Smooth muscle cell (in vitro differentiated cells): ENCODE data around the gene PHYH. TPM values are rescaled to one million over a fixed set of nuclear protein-coding genes. Genes with fewer than 3 reads are reported as not detected.

Experiments used
- DNase-seq: peaks from one replicate; lab custom pipeline; 2025; ENCODE audit not compliant: unreplicated experiment; lab: John Stamatoyannopoulos, UW
- H2AFZ ChIP-seq: fragments of 200-600 bp; sonication (generic); 2 replicates; pipeline ENCODE4 v1.6.0; 2016; ENCODE audit warnings: antibody characterized with exemption, low read depth, mild to moderate bottlenecking
- H3F3A ChIP-seq: fragments of 200-600 bp; sonication (generic); 2 replicates; pipeline ENCODE4 v1.6.0; 2017; ENCODE audit warnings: antibody characterized with exemption, low read depth
- H3K27ac ChIP-seq: fragments of 200-600 bp; sonication (generic); 2 replicates; pipeline ENCODE4 v1.5.1; 2016; ENCODE audit warnings: low read depth, mild to moderate bottlenecking
- H3K27me3 ChIP-seq: fragments of 200-600 bp; sonication (generic); 2 replicates; pipeline ENCODE4 v1.6.1; 2016; ENCODE audit warnings: low read depth, mild to moderate bottlenecking
- H3K36me3 ChIP-seq: fragments of 200-600 bp; sonication (generic); 2 replicates; pipeline ENCODE4 v1.5.1; 2016; ENCODE audit warnings: low read depth
- H3K4me1 ChIP-seq: fragments of 200-600 bp; sonication (generic); 2 replicates; pipeline ENCODE4 v1.5.1; 2016; ENCODE audit warnings: low read depth
- H3K4me2 ChIP-seq: fragments of 200-600 bp; sonication (generic); 2 replicates; pipeline ENCODE4 v1.6.0; 2016; ENCODE audit warnings: mild to moderate bottlenecking
- H3K4me3 ChIP-seq: fragments of 200-600 bp; sonication (generic); 2 replicates; pipeline ENCODE4 v1.5.1; 2016; ENCODE audit warnings: mild to moderate bottlenecking
- H3K79me2 ChIP-seq: fragments of 200-600 bp; sonication (generic); 2 replicates; pipeline ENCODE4 v1.6.0; 2016; ENCODE audit warnings: low read depth, mild to moderate bottlenecking
- H3K9ac ChIP-seq: fragments of 200-600 bp; sonication (generic); 2 replicates; pipeline ENCODE4 v1.6.0; 2016; ENCODE audit warnings: low read depth
- H3K9me3 ChIP-seq: fragments of 200-600 bp; sonication (generic); replicated peaks from 2 replicates; pipeline ENCODE4 v1.5.1; 2016; ENCODE audit warnings: low read depth
- H4K20me1 ChIP-seq: fragments of 200-600 bp; sonication (generic); 2 replicates; pipeline ENCODE4 v1.6.0; 2016; ENCODE audit warnings: low read depth
- WGBS: methylation state at CpG from one replicate; pipeline ENCODE4 v1.1.7; 2016; ENCODE audit warnings: low lambda C conversion rate; 5-methylcytosine and 5-hydroxymethylcytosine counted together
- polyA plus RNA-seq: library from polyadenylated mRNA; unstranded; fragments of >200 nt; fragmentation: Nextera tagmentation; extraction: Ambion mirVana; gene quantifications from 2 replicates; pipeline ENCODE4 v1.2.1, GENCODE V29; 2016
- total RNA-seq: library from RNA; depleted of rRNA; stranded (reverse); fragments of >200 nt; gene quantifications from 2 replicates; pipeline ENCODE4 v1.2.3, GENCODE V29; 2014
- TF ChIP-seq, protein P1 (sequence below): fragments of 200-600 bp; sonication (generic); IDR thresholded peaks from 2 replicates; pipeline ENCODE4 v1.5.1; 2017; ENCODE audit warnings: borderline replicate concordance, mild to moderate bottlenecking, antibody characterized with exemption; ENCODE audit not compliant: insufficient read depth, poor library complexity, severe bottlenecking

PHYH gene
- total and polyA plus RNA-seq, 2 experiments from 2014 or later: 14.4 to 27.5 TPM

DNA sequence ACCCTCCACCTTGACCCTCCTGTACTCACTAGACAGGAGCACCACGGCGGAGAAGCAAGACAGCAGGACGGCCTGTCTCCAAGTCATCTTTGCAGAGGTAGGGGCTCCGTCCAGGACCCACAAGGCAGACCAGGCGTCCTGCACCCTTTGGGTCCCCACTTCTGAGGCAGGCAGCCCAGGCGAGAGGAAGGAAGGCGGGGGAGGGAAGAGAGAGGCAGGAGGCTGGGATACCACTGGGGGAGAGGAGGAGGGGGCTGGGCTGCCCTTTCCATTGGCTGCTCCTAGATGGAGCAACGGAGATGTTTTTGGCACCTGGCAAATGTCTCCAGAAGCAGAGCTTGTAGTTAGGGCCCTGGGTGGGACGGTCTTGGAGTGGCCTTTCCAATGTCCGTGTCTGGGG, 65.7 kb downstream of the PHYH start, which contains the start of gene UCMA:
Gene UCMA (minus strand): TSS at position 203 of the 400 bp plus-strand sequence. CDS start 116 bp downstream, at position 87.
- Histone ChIP-seq H3K9me3 (no peaks in the 10 kb centered on the region), H4K20me1 (no peaks in the 10 kb centered on the region), H3K27ac (no peak within 1 kb of the TSS), H3F3A (no peaks in the 10 kb centered on the region), H3K27me3 (no peaks in the 10 kb centered on the region), H2AFZ (no peak within 1 kb of the TSS), H3K4me1 (no peaks in the 10 kb centered on the region), H3K9ac (no peak within 1 kb of the TSS), H3K36me3 (no peaks in the 10 kb centered on the region), H3K4me3 (no peak within 1 kb of the TSS), H3K4me2 (no peak within 1 kb of the TSS), H3K79me2 (no peaks in the 10 kb centered on the region)
- 82% methylated on average over 10 of the region's 10 CpGs for WGBS
- TF ChIP-seq, protein P1, sequence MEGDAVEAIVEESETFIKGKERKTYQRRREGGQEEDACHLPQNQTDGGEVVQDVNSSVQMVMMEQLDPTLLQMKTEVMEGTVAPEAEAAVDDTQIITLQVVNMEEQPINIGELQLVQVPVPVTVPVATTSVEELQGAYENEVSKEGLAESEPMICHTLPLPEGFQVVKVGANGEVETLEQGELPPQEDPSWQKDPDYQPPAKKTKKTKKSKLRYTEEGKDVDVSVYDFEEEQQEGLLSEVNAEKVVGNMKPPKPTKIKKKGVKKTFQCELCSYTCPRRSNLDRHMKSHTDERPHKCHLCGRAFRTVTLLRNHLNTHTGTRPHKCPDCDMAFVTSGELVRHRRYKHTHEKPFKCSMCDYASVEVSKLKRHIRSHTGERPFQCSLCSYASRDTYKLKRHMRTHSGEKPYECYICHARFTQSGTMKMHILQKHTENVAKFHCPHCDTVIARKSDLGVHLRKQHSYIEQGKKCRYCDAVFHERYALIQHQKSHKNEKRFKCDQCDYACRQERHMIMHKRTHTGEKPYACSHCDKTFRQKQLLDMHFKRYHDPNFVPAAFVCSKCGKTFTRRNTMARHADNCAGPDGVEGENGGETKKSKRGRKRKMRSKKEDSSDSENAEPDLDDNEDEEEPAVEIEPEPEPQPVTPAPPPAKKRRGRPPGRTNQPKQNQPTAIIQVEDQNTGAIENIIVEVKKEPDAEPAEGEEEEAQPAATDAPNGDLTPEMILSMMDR: no peak
- no peak for DNase-seq

DNA sequence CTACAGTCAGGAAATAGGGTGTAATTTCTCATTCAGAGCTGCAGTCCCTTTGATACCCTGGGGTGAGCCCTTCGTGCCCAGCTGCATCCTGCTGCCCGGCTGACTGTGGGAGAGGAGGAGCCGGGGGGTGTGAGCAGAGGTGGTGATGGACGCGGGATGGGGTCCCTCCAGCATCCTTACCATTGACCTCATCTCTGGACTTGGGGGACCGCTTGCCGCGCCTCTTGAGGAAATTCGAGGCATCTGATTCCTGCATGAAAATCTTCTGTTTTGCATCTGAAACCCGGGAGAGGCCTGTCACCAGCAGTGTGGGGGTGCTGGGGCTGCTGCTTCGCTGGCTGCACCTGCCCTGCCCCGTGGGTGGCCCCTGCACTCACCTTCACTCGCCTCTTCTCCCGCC, 66.5 kb downstream of the PHYH start:
- DNase-seq: no peak
- TF ChIP-seq, protein P1: no peak
- Histone ChIP-seq H3K9ac (no peak overlapping the region), H4K20me1 (no peaks in the 10 kb centered on the region), H3K36me3 (no peaks in the 10 kb centered on the region), H2AFZ (no peak overlapping the region), H3F3A (no peaks in the 10 kb centered on the region), H3K4me3 (no peak overlapping the region), H3K27me3 (no peaks in the 10 kb centered on the region), H3K4me1 (no peaks in the 10 kb centered on the region), H3K4me2 (no peak overlapping the region), H3K79me2 (no peaks in the 10 kb centered on the region), H3K27ac (no peak overlapping the region), H3K9me3 (no peaks in the 10 kb centered on the region)
- 86% methylated on average over 13 of the region's 14 CpGs for WGBS

DNA sequence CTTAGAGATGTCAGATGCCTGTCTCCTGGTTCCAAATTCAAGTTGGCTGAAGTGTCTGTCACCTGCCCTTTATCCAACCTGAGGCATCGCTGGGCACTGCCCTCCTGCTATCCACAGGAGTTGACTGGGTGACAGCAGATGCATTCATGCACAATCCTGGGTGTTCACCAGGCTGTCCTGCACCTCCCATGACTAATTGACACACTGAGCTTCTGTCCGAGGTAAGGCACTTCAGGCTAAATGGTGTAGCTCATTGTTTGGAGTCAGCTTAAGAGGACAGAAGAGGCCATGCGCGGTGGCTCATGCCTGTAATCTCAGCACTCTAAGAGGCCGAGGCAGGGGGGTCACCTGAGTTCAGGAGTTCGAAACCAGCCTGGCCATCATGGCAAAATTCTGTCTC, 68.1 kb downstream of the PHYH start:
- no peaks in the 10 kb centered on the region for H3K9me3 ChIP-seq
- TF ChIP-seq, protein P1: no peak
- no peaks in the 10 kb centered on the region for H3K27me3 ChIP-seq
- no peak overlapping the region for H3K4me2 ChIP-seq
- no peaks in the 10 kb centered on the region for H3F3A ChIP-seq
- no peaks in the 10 kb centered on the region for H3K79me2 ChIP-seq
- no peaks in the 10 kb centered on the region for H3K4me1 ChIP-seq
- H2AFZ ChIP-seq: no peak overlapping the region
- DNase-seq: no peak
- WGBS: 94% methylated on average over 6 of the region's 6 CpGs
- no peak overlapping the region for H3K9ac ChIP-seq
- no peak overlapping the region for H3K27ac ChIP-seq
- H3K4me3 ChIP-seq: no peak overlapping the region
- no peaks in the 10 kb centered on the region for H4K20me1 ChIP-seq
- H3K36me3 ChIP-seq: no peaks in the 10 kb centered on the region

DNA sequence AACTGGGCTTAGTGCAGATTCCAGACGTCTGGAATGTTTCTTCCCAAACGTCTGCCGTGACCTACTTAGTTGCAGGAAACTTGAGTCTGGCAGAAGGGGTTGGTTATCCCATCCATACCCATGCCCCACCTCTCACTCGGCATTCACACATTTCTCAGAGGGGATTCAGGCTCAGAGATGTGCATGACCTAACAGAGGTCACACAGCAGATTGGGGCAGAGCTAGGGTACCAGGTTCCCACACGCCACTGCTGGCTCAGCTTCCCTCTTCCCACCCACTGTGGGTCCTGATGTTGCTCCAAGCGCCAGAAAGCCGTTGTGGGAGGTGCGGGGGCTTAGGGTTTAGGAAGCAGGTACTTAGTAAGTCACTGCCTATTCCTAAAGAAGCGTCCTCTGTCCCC, 68.7 kb downstream of the PHYH start:
- Histone ChIP-seq H3K4me2 (no peak overlapping the region), H3K4me3 (no peak overlapping the region), H3K79me2 (no peaks in the 10 kb centered on the region), H3F3A (no peaks in the 10 kb centered on the region), H3K27me3 (no peaks in the 10 kb centered on the region), H4K20me1 (no peaks in the 10 kb centered on the region), H3K36me3 (no peaks in the 10 kb centered on the region), H3K9ac (no peak overlapping the region), H3K27ac (no peak overlapping the region), H3K9me3 (no peaks in the 10 kb centered on the region), H2AFZ (no peak overlapping the region), H3K4me1 (no peaks in the 10 kb centered on the region)
- 55% methylated on average over 9 of the region's 9 CpGs for WGBS
- TF ChIP-seq, protein P1: no peak
- DNase-seq: no peak
